SK-N-MC (cell line): ENCODE results near the gene ACTC1.

ENCODE experiments used
- EZH2 ChIP-seq: fragments of 200-600 bp; sonication (generic); IDR thresholded peaks from one replicate; pipeline ENCODE4 v1.6.1; 2017; ENCODE audit warnings: antibody characterized with exemption
- POLR2AphosphoS5 ChIP-seq: IDR thresholded peaks from 2 replicates; pipeline ENCODE4 v1.6.1; 2012; ENCODE audit warnings: mild to moderate bottlenecking, low read depth, low read length, borderline replicate concordance

DNA sequence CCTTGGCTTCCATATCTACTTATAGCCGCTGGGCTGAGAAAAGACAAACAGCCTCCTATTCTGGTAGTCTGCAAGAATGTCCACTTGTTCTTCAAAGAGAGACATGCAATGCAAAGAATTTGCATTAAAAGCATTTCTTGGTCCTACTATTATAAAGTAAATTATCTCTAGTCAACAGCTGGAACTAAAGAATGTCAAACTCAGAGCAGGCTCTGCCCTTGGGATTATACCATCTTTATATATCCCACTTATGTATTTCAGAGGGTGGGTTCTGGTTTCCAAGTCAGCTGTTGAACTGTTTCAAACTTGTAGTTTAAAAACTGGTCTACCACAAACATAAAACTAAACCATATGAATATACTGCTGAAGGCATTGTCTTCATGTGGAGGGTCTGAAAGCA lies 7.0 kb upstream of the ACTC1 start:
- no peak for TF ChIP-seq EZH2
- no peak for TF ChIP-seq POLR2AphosphoS5
